Immature natural killer cell (primary cell): ENCODE data around the gene FLVCR2. TPM values are rescaled to one million over a fixed set of nuclear protein-coding genes. Genes with fewer than 3 reads are reported as not detected.
"Not testable (repeated sequence)": the region's sequence is repeated elsewhere in the genome, so short reads cannot be mapped to it uniquely, and the experiment has no call there.

Source experiments
- DNase-seq, 3 donors: peaks; one replicate each; pipeline ENCODE4 v3.0.0; 2022; ENCODE audit warnings: mixed read lengths in 1 of 3
- H3K27ac Mint-ChIP-seq, 6 donors: one replicate each; pipeline ENCODE4 v1.8.0; 2020; ENCODE audit warnings: mixed read lengths in 6 of 6, mild to moderate bottlenecking in 5 of 6, inconsistent platforms in 4 of 6, moderate library complexity in 3 of 6
- H3K27me3 Mint-ChIP-seq, 3 donors: one replicate each; pipeline ENCODE4 v1.8.0; 2020 to 2021; ENCODE audit warnings: low read depth in 3 of 3, mild to moderate bottlenecking in 3 of 3, mixed read lengths in 3 of 3, moderate library complexity in 3 of 3, inconsistent platforms in 1 of 3
- H3K36me3 Mint-ChIP-seq, 3 donors: one replicate each; pipeline ENCODE4 v1.8.0; 2020; ENCODE audit warnings: mixed read lengths in 3 of 3, inconsistent platforms in 2 of 3, mild to moderate bottlenecking in 2 of 3
- H3K4me1 Mint-ChIP-seq, 2 donors: one replicate each; pipeline ENCODE4 v1.8.0; 2020; ENCODE audit warnings: inconsistent platforms in 2 of 2, mild to moderate bottlenecking in 2 of 2, mixed read lengths in 2 of 2, moderate library complexity in 1 of 2
- H3K4me3 Mint-ChIP-seq, 5 donors: one replicate each; pipeline ENCODE4 v1.8.0; 2020; ENCODE audit warnings: mild to moderate bottlenecking in 5 of 5, mixed read lengths in 5 of 5, inconsistent platforms in 3 of 5, moderate library complexity in 3 of 5
- H3K9me3 Mint-ChIP-seq, 6 donors: one replicate each; pipeline ENCODE4 v1.8.0; 2020; ENCODE audit warnings: mild to moderate bottlenecking in 6 of 6, mixed read lengths in 6 of 6, inconsistent platforms in 4 of 6, moderate library complexity in 3 of 6
- polyA plus RNA-seq, 3 donors: library from polyadenylated mRNA; unstranded; fragments of 300-500 nt; fragmentation: Illumina TruSeq; gene quantifications; one replicate each; pipeline ENCODE4 v1.2.3, GENCODE V29; 2021

Gene FLVCR2
- polyA plus RNA-seq, 3 donors from 2014 or later: 0.24 to 1.4 TPM; not detected in 1

DNA sequence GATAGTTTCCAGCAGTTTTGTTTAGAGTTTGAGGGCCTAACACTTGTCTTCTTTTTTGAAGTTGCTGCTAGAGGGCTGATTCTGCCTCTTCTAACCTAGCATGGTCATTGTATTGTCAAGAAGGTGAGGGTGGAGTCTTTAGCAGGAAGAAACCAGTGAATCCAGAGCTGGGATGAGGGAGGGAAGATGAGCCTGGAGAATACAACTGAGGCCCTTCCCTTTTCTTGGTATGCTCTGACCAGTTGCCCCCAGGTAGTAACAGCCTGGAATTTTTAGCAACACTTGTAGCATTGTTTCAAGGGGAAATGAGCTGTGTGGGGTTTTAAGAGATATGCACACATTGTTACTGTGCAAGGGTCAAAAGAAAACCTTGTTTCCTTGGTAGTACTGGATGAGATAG, 9.0 kb downstream of the FLVCR2 start:
- no peak for DNase-seq
- Mint-ChIP-seq H3K4me3 (no peak overlapping the region), H3K36me3 (no peaks in the 10 kb centered on the region), H3K27me3 (peaks cover 0 to 3% (median 0%) of the 10 kb centered on the region in 3 donors), H3K9me3 (no peaks in the 10 kb centered on the region), H3K4me1 (no peaks in the 10 kb centered on the region), H3K27ac (no peak overlapping the region)

DNA sequence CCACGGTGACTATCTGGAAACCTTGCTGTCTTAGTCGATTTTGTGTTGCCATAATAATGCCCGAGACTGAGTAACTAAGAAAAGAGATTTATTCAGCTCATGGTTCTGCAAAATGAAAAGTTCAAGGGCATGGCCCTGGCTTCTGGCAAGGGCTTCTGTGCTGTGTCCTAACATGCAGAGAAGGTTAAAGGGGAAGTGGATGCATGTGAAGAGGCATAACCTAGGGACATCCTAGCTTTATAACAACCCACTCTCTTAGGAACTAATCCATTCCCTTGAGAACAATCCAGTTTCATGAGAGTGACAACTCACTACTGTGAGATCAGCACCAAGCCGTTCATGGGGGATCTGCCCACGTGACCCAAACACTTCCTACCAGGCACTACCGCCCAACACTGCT, 11.5 kb downstream of the FLVCR2 start:
- Mint-ChIP-seq H3K9me3 (no peaks in the 10 kb centered on the region), H3K36me3 (peaks cover 0 to 6% (median 0%) of the 10 kb centered on the region in 3 donors), H3K27me3 (peaks cover 0 to 2% (median 1%) of the 10 kb centered on the region in 3 donors), H3K4me1 (no peaks in the 10 kb centered on the region), H3K4me3 (no peak overlapping the region), H3K27ac (no peak overlapping the region)
- no peak for DNase-seq

- no peaks in the 10 kb centered on the region for H3K4me1 Mint-ChIP-seq
- no peak for DNase-seq
- H3K27ac Mint-ChIP-seq: no peak overlapping the region
- no peaks in the 10 kb centered on the region for H3K9me3 Mint-ChIP-seq
- no peak overlapping the region for H3K4me3 Mint-ChIP-seq
- H3K27me3 Mint-ChIP-seq: peaks cover 0 to 2% (median 0%) of the 10 kb centered on the region in 3 donors
- H3K36me3 Mint-ChIP-seq: peaks cover 0 to 6% (median 0%) of the 10 kb centered on the region in 3 donors
Measured at GRCh38 chr14:75591331-75591946, 13.0 kb downstream of the FLVCR2 start.

DNA sequence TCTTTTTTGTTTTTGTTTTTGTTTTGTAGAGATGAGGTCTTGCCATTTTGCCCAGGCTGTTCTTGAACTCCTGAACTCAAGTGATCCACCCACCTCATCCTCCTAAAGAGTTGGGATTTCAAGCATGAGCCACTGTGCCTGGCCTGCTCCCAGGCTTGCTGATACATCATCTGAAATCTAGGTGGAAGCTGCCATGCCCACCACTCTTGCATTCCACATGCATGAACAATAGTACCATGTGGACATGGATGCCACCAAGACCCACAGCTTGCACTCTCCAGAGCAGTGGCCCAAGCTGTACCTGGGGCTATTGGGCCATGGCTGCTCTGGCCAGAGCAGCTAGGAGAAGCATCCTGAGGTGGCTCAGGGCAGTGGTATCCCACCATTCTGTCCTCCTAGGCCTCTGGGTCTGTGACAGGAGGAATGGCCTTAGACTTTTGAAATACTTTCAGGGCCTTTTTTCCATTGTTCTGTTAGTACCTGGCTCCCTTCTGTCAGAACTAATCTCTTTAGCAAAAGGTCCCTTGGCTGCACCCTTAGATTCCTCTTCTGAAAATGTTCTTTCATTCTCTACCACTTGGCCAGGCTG, 13.7 kb downstream of the FLVCR2 start:
- no peak for DNase-seq
- Mint-ChIP-seq H3K27ac (no peak overlapping the region), H3K36me3 (peaks cover 0 to 6% (median 0%) of the 10 kb centered on the region in 3 donors), H3K4me1 (no peaks in the 10 kb centered on the region), H3K27me3 (peaks cover 0 to 2% (median 0%) of the 10 kb centered on the region in 3 donors), H3K4me3 (no peak overlapping the region), H3K9me3 (no peaks in the 10 kb centered on the region)

- Mint-ChIP-seq H3K36me3 (peaks cover 0 to 6% (median 0%) of the 10 kb centered on the region in 3 donors), H3K9me3 (no peaks in the 10 kb centered on the region), H3K27me3 (peaks cover 0 to 5% (median 0%) of the 10 kb centered on the region in 3 donors), H3K27ac (no peak overlapping the region), H3K4me1 (no peaks in the 10 kb centered on the region), H3K4me3 (no peak overlapping the region)
- no peak for DNase-seq
Measured at GRCh38 chr14:75595226-75595625, 16.8 kb downstream of the FLVCR2 start.

DNA sequence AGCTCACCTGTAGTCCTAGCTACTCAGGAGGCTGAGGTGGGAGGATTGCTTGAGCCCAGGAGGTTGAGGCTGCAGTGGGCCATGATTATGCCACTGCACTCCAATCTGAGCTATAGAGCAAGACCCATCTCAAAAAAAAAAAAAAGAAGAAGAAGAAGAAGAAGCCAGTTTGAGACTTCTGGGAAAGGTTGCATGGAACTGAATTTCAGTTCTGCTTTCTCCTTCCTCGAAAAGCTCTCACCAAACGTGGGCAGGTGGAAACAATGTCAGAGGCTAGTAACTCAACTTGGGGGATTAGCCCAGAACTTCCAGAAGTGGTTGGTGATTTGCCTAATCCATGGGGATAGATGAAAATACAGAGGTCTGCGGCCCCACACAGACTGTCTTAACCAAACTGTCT, 18.7 kb downstream of the FLVCR2 start:
- Mint-ChIP-seq H3K9me3 (no peaks in the 10 kb centered on the region), H3K27ac (no peak overlapping the region), H3K27me3 (peaks cover 0 to 5% (median 3%) of the 10 kb centered on the region in 3 donors), H3K4me3 (no peak overlapping the region), H3K4me1 (no peaks in the 10 kb centered on the region), H3K36me3 (peaks cover 0 to 6% (median 0%) of the 10 kb centered on the region in 3 donors)
- no peak for DNase-seq

GRCh38 chr14:75600100-75600499, 21.7 kb downstream of the FLVCR2 start:
- H3K4me1 Mint-ChIP-seq, DNase-seq, H3K36me3 Mint-ChIP-seq, H3K4me3 Mint-ChIP-seq, H3K9me3 Mint-ChIP-seq, H3K27ac Mint-ChIP-seq, H3K27me3 Mint-ChIP-seq: not testable (repeated sequence)

GRCh38 chr14:75601061-75601460, 22.6 kb downstream of the FLVCR2 start:
- H3K27ac Mint-ChIP-seq, H3K4me3 Mint-ChIP-seq, H3K9me3 Mint-ChIP-seq, DNase-seq, H3K27me3 Mint-ChIP-seq, H3K36me3 Mint-ChIP-seq, H3K4me1 Mint-ChIP-seq: not testable (repeated sequence)

GRCh38 chr14:75602503-75602902, 24.1 kb downstream of the FLVCR2 start:
- no peak overlapping the region for H3K4me3 Mint-ChIP-seq
- H3K9me3 Mint-ChIP-seq: no peaks in the 10 kb centered on the region
- peaks cover 0 to 6% (median 5%) of the 10 kb centered on the region in 3 donors for H3K27me3 Mint-ChIP-seq
- H3K36me3 Mint-ChIP-seq: no peaks in the 10 kb centered on the region
- no peaks in the 10 kb centered on the region for H3K4me1 Mint-ChIP-seq
- H3K27ac Mint-ChIP-seq: no peak overlapping the region
- no peak for DNase-seq

- Mint-ChIP-seq H3K27ac (no peak overlapping the region), H3K27me3 (peaks cover 0 to 8% (median 2%) of the 10 kb centered on the region in 3 donors), H3K4me3 (no peak overlapping the region), H3K4me1 (no peaks in the 10 kb centered on the region), H3K9me3 (no peaks in the 10 kb centered on the region), H3K36me3 (no peaks in the 10 kb centered on the region)
- DNase-seq: no peak
Measured at GRCh38 chr14:75604979-75605851, 26.8 kb downstream of the FLVCR2 start.

DNA sequence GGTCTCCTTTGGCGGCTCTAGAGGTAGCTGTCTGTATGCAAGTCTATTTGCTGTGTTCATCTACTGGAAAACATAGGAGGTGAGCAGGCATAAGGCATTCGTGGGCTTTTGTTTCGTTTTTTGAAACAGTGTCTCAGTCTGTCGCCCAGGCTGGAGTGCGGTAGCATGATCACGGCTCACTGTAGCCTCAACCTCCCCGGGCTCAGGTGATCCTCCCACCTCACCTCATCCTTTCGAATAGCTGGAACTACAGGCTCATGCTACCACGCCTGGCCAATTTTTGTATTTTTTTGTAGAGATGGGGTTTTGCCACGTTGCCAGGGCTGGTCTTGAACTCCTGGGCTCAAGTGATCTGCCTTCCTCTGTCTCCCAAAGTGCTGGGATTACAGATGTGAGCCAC, 27.5 kb downstream of the FLVCR2 start:
- H3K36me3 Mint-ChIP-seq: no peaks in the 10 kb centered on the region
- H3K27me3 Mint-ChIP-seq: peaks cover 2 to 8% (median 4%) of the 10 kb centered on the region in 3 donors
- no peaks in the 10 kb centered on the region for H3K9me3 Mint-ChIP-seq
- no peak overlapping the region for H3K27ac Mint-ChIP-seq
- no peak for DNase-seq
- H3K4me1 Mint-ChIP-seq: no peaks in the 10 kb centered on the region
- H3K4me3 Mint-ChIP-seq: no peak overlapping the region

DNA sequence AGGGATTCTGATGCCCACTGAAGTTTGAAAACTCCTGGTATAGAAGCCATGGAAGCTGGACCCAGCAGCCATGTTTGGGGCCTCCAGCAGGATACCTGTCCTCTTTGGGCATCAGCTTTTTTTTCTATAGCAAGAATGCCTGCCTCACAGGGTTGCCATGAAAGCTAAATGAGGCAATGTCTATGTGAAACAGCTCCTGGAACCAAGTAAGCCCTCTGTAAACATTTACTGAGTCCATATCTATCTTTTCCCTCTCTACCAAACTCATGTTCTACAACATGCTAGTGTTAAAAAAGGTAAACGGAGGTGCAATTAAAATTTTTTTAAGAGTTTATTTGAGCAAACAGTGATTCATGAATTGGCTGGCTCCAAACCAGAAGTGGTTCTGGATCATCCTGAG, 28.6 kb downstream of the FLVCR2 start:
- no peak for DNase-seq
- Mint-ChIP-seq H3K4me1 (no peaks in the 10 kb centered on the region), H3K36me3 (no peaks in the 10 kb centered on the region), H3K27ac (no peak overlapping the region), H3K4me3 (no peak overlapping the region), H3K27me3 (peaks cover 2 to 6% (median 4%) of the 10 kb centered on the region in 3 donors), H3K9me3 (no peaks in the 10 kb centered on the region)

- no peak for DNase-seq
- Mint-ChIP-seq H3K4me3 (no peak overlapping the region), H3K27me3 (peaks cover 2 to 4% (median 3%) of the 10 kb centered on the region in 3 donors), H3K4me1 (no peaks in the 10 kb centered on the region), H3K27ac (no peak overlapping the region), H3K36me3 (no peaks in the 10 kb centered on the region), H3K9me3 (no peaks in the 10 kb centered on the region)
Measured at GRCh38 chr14:75607842-75608640, 29.6 kb downstream of the FLVCR2 start.
